SH-SY5Y (cell line): ENCODE results near the gene PDE11A.

Experiments
- GATA2 ChIP-seq: IDR thresholded peaks from 2 replicates; pipeline ENCODE4 v1.6.1; 2011; ENCODE audit warnings: mild to moderate bottlenecking, low read depth, low read length
- GATA3 ChIP-seq: IDR thresholded peaks from 2 replicates; pipeline ENCODE4 v1.6.1; 2011; ENCODE audit warnings: low read depth, mild to moderate bottlenecking, low read length, moderate library complexity

DNA sequence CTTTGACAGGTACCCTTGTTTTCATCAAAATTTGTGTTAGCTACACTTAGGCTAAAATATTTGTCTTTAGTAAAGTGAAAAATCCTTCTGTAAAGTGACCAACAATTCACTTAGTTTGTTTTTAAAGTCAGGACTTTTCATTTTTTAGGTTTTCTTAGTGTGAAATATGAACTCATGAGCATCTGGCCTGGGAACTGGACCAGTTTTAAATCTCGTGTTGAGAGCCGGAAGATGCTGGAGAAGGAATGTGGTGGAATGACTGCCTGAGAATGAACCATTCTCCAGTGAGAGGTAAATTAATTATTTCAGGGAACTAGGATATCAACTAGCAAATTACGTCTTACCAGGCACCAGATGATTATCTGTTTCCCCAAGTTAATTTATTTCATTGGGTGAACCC, 374.3 kb downstream of the PDE11A start:
- TF ChIP-seq GATA3 (no peak), GATA2 (no peak)
